ENCODE results near the gene SYN1. TPM values are rescaled to one million over a fixed set of nuclear protein-coding genes. Genes with fewer than 3 reads are reported as not detected.
"Not testable (repeated sequence)": the region's sequence is repeated elsewhere in the genome, so short reads cannot be mapped to it uniquely, and the experiment has no call there.

Gene SYN1
- total RNA-seq, 2 donors from 2014 or later: 0.50 to 0.73 TPM

- DNase-seq (no peak), ATAC-seq (no peak)
- intact Hi-C loops (cut with DNase I, micrococcal nuclease): no loop called here
Measured at GRCh38 chrX:47608130-47608810, 11.4 kb downstream of the SYN1 start.

- intact Hi-C loops (cut with DNase I, micrococcal nuclease): no loop called here
- no peak for ATAC-seq
- DNase-seq: no peak
Measured at GRCh38 chrX:47607091-47607490, 12.6 kb downstream of the SYN1 start.

GRCh38 chrX:47605024-47605423, 14.6 kb downstream of the SYN1 start:
- intact Hi-C loops (cut with DNase I, micrococcal nuclease): no loop called here
- ATAC-seq: no peak
- DNase-seq: no peak

GRCh38 chrX:47603125-47603524, 16.5 kb downstream of the SYN1 start:
- intact Hi-C loops (cut with DNase I, micrococcal nuclease); DNase-seq; ATAC-seq: not testable (repeated sequence)

GRCh38 chrX:47597222-47597621, 22.4 kb downstream of the SYN1 start:
- intact Hi-C loops (cut with DNase I, micrococcal nuclease): no loop called here
- ATAC-seq: no peak
- DNase-seq: no peak

- DNase-seq (no peak), ATAC-seq (peak; percentile 44)
- intact Hi-C loops (cut with DNase I, micrococcal nuclease): no loop called here
Measured at GRCh38 chrX:47596256-47596655, 23.4 kb downstream of the SYN1 start.

GRCh38 chrX:47595716-47596251, 23.9 kb downstream of the SYN1 start:
- no peak for DNase-seq
- intact Hi-C loops (cut with DNase I, micrococcal nuclease): no loop called here
- ATAC-seq: no peak

- intact Hi-C loops (cut with DNase I, micrococcal nuclease): no loop called here
- ATAC-seq: no peak
- no peak for DNase-seq
Measured at GRCh38 chrX:47593522-47593921, 26.1 kb downstream of the SYN1 start.

GRCh38 chrX:47590984-47591383, 28.7 kb downstream of the SYN1 start:
- ATAC-seq (no peak), DNase-seq (no peak)
- intact Hi-C loops (cut with DNase I, micrococcal nuclease): no loop called here

- DNase-seq (no peak), ATAC-seq (no peak)
- intact Hi-C loops (cut with DNase I, micrococcal nuclease): no loop called here
Measured at GRCh38 chrX:47587906-47588735, 31.5 kb downstream of the SYN1 start.

GRCh38 chrX:47587091-47587891, 32.4 kb downstream of the SYN1 start:
- intact Hi-C loops (cut with DNase I, micrococcal nuclease): no loop called here
- no peak for ATAC-seq
- DNase-seq: no peak

- intact Hi-C loops (cut with DNase I, micrococcal nuclease): no loop called here
- no peak for DNase-seq
Measured at GRCh38 chrX:47586043-47586787, 33.4 kb downstream of the SYN1 start.

GRCh38 chrX:47585273-47585672, 34.4 kb downstream of the SYN1 start:
- intact Hi-C loops (cut with DNase I, micrococcal nuclease): no loop called here
- DNase-seq (no peak), ATAC-seq (no peak)

More at GRCh38 chrX:47586043-47586787, 33.4 kb downstream of the SYN1 start:
- no peak for ATAC-seq

- no peak for DNase-seq
- no peak for ATAC-seq
- intact Hi-C loops (cut with DNase I, micrococcal nuclease): no loop called here
Measured at GRCh38 chrX:47584714-47585113, 34.9 kb downstream of the SYN1 start.

GRCh38 chrX:47583240-47583861, 36.3 kb downstream of the SYN1 start:
- ATAC-seq (no peak), DNase-seq (peak in 1 of 2 donors; percentile 12)
- intact Hi-C loops (cut with DNase I, micrococcal nuclease): no loop called here

GRCh38 chrX:47581731-47582647, 37.7 kb downstream of the SYN1 start, which contains the start of gene TIMP1:
TIMP1 (plus strand) TSS chrX:47582436; CDS start chrX:47583416, 980 bp downstream.
- ATAC-seq (peak; percentile 96), DNase-seq (peak; percentile 79 to 90)
- intact Hi-C loops (cut with DNase I, micrococcal nuclease): no loop called here

- DNase-seq (no peak), ATAC-seq (no peak)
- intact Hi-C loops (cut with DNase I, micrococcal nuclease): no loop called here
Measured at GRCh38 chrX:47579537-47579936, 40.1 kb downstream of the SYN1 start.
